HG03457 (cell line): ENCODE results near the gene ZNF662.

Experiments used
- ATAC-seq: cut with Tn5 transposase; IDR thresholded peaks from one replicate; pipeline ENCODE4 v1.9.1; 2021; ENCODE audit warnings: moderate number of reproducible peaks; ENCODE audit not compliant: unreplicated experiment

ZNF662 gene

DNA sequence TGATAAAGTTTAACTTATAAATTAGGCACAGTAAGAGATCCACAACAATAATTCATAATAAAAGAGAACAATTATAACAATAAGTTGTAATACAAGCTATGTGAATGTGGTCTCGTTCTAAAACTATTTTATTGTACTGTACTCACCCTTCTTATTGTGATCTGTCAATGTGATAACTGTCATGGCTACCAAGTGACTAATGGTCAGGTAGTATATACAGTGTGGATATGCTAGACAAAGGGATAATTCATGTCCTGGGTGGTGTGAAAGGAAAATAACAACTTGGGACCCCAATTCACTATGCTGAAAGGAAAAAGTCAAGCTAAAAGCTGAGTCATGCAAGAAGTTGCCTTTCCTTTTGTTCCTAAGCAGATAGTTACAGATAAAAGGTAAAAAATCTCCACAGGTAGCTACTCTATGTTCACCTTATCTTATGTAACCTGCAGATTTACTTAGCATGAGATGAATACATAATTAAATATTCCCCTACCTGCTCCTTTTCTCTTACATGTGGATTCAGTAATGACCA, 19.6 kb upstream of the ZNF662 start:
- no peak for ATAC-seq

DNA sequence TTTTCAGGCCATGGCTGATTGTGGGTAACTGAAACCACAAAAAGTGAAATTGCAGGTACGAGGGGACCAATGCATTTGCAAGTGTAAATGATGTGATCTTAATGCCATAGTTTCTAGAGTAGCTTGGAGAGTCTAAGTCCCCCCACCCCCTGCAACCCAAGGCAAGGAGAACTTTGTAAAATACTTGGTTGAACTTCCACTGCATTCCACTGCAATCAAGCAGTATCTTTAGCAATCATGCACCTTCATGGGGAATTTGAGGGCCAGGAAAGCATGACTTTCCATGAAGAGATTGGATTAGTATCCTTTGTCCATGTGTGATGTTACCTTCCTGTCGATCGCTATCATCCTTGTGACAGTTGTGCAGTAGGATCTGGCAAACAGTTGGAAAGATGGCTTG, 18.9 kb upstream of the ZNF662 start:
- no peak for ATAC-seq

DNA sequence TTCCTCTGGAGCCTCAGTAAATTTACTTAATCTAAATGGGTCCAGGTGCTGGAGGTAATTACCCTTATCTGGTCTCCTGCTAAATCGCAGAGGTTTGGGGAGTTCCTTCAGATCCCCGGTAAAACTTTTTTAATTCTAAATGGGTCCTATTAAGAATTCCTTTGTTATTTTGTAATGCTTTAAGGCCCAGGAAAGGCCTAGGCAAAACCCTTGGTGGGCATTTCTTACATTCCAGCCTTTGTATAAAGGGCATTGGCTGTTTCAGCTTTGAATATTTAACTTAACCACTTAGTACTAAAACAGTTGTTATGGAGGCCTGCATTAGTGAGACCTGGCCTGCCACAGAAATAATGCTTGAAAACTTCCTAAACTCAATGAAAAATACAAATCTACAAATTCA, 14.9 kb upstream of the ZNF662 start:
- no peak for ATAC-seq

DNA sequence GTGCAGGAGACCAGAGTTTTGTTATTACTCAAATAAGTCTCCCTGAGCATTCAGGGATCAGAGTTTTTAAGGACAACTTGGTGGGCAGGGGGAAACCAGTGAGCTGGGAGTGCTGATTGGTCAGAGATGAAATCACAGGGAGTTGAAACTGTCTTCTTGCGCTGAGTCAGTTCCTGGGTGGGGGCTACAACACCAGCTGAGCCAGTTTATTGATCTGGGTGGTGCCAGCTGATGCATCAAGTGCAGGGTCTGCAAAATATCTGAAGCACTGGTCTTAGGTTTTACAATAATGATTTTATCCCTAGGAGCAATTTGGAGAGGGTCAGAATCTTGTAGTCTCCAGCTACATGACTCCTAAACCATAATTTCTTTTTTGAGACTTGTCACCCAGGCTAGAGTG, 13.8 kb upstream of the ZNF662 start:
- no peak for ATAC-seq

DNA sequence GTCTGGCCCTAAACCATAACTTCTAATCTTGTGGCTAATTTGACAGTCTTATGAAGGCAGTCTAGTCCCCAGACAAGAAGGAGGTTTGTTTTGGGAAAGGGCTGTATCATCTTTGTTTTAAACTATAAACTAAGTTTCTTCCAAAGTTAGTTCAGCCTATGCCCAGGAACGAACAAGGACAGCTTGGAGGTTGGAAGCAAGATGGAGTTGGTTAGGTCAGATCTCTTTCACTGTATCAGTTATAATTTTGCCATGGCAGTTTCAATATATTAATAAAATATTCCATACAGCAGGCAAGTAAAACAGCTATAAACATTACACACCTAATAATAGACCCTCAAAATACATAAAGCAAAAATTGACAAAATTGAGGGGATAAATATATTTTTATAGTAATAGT, 13.1 kb upstream of the ZNF662 start:
- no peak for ATAC-seq

DNA sequence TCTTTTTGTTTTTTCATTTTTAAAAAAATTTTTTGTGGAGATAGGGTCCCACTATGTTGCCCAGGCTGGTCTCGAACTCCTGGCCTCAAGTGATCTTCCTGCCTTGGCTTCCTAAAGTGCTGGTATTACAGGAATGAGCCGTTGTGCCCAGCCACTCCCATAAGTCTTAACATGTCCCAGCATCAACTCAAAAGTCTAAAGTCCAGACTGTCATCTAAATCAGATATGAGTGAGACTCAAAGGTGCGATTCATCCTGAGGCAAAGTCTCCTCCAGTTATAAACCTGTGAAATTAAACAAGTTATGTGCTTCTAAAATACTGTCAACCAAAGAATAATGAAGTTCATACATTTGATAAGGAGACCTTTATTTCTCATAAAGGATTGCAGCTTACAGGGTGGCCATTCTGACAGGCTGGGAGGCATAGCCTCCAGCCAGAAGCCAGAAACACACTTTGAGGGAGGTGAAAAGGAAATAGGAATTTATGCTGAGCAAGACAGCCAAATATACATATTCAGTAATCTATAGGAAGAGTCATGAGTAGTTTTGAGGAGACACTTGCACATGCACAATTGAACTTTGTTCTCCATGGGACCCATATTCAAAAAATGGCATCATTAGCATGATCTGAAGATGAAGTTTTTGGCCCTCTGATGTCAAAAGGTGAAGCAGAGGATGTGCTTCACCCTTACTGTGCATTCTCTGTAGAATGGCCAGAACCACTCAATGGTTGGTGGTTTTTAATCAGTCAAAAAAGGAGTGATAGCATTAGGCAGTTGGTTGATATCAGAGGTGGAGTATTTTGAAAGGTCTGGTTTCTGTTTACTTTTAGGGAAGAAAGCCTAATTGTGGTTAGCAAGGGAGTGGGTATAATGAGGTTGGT, 11.0 kb upstream of the ZNF662 start:
- no peak for ATAC-seq

DNA sequence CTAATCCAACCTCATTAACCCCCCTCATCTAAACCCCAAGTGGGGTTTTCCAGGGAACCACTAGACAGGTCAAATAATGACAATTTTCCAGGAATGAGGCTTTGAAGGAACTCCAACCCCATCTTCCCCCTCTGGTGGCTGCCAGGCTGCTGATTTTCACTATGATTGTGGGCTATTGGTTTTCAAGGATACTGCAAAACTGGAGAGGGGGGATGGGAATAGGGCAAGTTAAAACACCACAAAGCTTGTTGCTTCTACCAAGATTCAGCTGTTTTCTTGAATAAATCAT, 10.4 kb upstream of the ZNF662 start:
- no peak for ATAC-seq

DNA sequence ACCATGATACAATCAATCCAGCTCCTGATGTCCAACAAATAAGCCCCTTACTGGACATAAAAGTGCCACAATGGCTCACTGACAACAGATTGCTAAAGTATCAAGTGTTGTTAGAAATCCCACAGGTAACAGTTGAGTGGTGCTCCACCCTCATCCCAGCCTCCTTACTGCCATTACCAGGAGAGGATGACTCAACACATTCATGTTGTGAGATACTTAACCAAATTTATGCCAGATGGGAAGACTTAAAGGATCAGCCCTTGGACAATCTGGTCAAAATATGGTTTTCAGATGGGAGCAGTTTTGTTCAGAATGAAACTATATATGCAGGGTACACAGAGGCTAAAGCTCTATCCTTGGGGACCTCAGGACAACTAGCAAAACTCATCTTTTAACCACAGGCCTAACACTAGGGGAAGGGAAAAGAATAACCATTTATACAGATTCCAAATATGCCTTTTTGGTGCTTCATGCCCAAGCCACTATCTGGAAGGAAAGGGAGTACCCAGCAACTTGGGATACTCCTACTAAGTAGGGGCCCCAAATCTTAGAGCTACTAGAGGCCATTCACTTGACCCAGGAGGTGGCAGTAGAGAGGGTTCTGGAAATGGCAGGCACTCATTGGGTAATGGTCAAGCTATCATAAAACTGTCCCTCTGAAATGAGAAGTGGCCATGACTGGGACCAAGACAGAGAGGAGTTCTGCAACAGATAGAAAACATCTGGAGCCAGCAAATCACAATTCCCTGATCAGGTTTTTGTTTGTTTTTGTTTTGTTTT, 6.9 kb upstream of the ZNF662 start:
- no peak for ATAC-seq

DNA sequence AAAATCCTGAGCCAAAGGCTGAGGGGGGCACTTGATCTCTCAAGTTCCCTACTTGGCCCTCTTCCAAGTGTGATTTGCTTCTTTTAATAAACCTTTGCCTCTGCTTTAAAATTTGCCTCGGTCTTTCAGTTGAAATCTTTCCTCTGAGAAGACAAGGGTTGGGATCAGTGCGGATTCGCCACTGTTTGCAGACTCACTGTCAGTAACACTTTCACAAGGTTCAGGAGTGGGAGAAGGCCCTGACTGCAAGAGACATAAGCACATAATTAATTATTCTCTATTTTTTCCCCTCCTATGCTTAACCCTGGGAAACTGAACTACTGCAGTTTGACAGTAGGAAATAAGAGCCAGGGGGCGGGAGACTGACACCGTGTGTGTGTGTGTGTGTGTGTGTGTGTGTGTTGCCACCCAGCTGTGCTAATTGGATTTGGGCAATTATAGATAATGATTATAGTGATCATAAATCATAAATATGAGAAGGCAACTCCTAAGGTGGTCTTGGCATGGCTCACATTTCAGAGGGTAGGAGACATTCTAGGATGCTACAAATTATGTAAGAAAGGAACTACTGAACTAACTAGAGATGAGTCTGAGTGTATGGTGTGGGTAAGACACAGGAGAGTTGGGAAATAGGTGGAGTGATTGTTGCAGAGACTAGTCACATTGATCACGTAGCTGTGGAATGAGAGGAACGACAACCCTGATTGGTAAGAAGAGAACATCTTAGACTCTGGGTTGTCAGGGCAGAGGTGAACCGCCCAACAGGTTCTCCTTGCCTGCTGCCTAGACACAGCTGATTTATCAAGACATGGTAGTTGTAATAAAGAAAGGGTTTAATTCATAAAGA, 5.5 kb upstream of the ZNF662 start:
- ATAC-seq: no peak

DNA sequence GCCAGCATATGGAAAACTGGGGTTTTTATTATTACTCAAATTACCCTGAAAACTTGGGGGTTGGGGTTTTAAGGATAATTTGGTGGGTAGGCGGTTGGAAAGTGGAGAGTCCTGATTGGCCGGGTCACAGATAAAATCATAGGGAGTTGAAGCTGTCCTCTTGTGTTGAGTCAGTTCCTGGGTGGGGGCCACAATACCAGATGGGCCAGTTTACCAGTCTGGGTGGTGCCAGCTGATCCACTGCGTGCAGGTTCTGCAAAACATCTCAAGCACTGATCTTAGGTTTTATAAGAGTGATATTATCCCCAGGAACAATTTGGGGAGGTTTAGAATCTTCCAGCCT, 4.9 kb upstream of the ZNF662 start:
- no peak for ATAC-seq

DNA sequence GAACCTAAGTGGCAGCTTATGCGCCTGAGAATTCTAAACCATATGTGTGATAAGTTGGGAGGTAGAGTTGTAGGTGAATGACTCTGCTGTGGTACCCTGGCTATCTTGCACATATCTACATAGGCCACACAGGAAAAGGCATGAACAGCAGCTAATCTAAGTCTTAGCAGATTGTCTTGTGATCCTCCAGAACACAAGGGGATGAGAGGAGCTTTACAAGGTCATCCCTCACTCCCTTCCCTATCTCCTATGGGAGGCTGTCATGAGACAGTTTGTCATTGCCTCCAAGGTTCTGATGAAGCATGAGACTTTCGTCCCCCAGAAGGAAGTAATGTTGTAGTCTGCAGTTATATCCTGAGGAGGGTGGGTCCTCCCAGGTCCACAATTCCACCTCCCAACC, 3.7 kb upstream of the ZNF662 start:
- ATAC-seq: no peak

DNA sequence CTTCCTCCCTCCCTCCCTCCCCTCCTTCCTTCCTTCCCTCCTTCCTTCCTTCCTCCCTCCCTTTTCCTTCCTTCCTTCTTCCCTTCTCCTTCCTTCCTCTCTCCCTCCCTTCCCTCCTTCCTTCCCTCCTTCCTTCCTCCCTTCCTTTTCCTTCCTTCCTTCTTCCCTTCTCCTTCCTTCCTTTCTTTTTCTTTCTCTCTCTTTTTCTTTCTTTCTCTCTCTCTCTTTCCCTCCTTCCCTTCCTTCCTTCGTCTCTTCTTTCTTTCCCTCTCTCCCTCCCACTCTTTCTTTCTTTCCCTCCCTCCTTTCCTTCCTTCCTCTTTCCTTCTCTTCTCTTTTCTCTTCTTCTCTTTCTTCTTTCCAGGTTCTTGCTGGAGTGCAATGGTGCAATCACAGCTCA, 1.9 kb upstream of the ZNF662 start:
- ATAC-seq: no peak

DNA sequence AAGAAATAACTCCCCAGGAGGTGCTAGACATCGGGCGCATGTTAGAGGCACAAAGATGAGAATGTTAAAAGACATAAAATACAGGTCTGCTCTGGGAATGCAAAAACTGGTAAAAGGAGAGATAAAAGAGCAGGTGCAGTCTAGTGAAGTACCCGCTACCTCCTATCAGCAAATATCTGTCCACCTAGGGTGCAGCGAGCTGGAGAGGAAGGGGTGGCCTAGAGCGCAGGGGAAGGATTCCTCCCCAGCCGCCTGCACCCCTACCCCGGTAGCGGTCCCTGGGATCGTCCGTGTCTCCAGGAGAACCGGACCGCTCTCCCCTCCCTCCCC, 237 bp upstream of the ZNF662 start:
- no peak for ATAC-seq

DNA sequence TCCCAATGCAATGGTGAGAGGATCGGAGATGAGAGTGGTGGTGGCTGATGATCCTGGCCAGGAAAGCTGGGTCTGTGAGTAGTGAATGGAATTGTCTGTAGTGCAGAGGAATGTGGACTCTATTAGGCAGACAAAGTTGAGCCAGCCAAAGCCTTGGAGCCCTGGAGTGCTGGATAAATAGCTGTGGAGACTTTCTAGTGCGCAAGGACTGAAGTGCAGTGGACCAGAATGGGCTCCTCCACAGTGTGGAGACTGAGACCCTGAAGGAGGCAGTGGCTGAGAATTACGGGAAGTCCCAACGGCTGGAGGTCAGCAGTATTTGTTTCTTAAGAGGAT, 874 bp downstream of the ZNF662 start:
- ATAC-seq: no peak

DNA sequence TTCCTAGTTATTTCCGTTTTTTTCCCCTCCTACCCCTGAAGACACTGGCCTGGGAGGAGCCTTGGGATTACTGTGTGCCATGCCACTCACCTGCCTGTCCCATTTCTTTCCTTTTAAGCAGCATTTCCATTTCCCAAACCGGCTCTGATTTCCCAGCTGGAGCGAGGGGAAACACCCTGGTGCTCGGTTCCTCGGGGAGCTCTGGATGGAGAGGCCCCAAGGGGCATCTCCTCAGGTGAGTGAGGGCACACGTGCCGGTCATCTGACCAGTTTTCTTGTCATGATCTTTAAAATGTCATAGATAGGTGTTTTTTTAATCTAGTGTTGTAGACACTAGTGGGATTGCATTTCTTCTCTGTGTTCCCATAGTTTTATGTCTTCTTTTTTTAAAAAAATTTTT, 2.7 kb downstream of the ZNF662 start:
- ATAC-seq: no peak

DNA sequence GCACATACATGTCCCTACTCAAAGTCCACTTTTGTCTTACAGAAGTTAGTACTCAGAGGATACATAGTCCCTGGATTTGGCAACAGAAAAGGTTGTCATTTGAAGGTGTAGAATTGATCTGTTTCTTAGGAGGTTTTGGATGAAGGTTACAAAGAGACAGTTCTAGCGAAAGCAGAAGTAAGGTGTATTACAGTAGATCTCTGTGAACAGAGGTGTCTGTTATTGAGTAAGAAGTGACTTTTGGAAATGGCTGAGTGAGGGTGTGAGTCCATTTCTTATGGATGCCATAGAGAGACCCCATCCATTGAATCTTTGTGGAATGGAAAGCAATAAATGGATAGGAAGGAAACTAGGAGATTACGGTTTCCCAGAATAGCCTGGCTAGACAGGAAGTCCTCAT, 5.6 kb downstream of the ZNF662 start:
- ATAC-seq: no peak

DNA sequence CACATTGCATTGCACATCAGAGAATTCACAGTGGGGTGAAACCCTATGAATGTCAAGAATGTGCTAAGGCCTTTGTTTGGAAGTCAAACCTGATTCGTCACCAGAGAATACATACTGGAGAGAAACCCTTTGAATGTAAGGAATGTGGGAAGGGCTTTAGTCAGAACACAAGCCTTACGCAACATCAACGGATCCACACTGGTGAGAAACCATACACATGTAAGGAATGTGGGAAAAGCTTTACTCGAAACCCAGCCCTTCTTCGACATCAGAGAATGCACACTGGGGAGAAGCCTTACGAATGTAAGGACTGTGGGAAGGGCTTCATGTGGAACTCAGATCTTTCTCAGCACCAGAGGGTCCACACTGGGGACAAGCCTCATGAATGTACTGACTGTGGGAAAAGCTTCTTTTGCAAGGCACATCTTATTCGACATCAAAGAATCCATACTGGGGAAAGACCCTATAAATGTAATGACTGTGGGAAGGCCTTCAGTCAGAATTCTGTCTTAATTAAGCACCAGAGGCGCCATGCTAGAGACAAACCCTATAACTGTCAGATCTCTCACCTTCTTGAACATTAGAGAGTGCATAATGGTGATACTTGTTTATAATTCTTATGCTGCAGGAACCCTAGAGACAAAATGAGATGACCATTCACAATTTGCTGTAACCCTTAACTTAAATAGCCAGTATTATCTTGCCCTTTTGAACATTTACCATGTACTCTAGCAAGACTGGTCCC, 9.0 kb downstream of the ZNF662 start:
- no peak for ATAC-seq

DNA sequence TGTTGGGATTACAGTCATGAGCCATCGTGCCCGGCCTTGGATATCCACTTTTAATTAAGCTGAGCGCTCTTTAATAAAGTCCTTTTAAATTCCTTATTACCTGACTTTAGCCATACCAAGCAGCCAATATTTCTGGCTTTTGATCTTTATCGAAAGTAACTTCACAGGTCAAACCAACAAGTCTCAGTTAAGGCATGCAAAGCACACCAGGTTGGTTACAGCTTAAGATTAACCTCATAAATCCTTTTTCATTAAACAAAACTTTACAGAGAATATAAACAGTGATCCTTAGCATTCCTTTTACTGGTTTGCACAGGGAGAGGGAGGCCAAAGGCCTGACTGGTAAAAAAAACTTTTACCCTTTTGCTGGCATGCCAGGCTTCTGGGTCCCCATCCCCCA, 17.7 kb downstream of the ZNF662 start:
- ATAC-seq: no peak

DNA sequence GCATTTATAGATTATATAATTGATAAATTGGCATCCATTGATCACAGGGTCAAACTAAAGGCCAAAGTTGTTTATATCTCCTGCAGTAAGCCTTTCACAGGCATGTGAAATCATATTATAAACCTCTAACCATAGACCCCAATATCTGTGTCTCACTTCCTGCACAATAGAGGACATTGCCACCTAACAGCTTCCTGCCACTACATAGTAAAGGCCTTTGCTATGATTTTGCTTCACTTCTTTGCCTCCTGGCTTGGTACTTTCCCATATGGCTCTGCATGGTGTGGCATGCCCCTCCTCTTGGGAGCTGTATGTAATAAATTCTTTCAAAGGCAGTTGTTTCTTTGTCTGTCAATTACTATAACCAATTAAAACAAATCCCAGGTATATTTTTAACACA, 20.4 kb downstream of the ZNF662 start:
- ATAC-seq: no peak

DNA sequence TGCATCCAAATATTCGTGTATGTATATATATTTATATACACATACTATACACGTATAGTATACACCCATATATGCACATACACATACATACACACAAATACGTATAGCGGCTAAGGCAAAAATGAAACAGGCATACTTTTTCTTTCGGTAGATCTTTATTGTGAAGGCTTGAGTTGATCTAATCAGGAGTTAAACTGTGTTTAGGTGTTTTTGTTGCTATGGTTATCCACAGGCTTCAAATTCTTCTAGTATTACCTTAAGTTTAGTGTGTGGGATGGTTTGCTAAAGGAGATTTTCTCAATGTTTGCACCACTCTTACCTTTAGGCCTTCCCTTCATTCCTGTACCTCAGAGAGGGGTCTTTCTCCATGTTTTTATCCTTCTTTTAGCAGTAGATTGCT, 28.2 kb downstream of the ZNF662 start:
- no peak for ATAC-seq

DNA sequence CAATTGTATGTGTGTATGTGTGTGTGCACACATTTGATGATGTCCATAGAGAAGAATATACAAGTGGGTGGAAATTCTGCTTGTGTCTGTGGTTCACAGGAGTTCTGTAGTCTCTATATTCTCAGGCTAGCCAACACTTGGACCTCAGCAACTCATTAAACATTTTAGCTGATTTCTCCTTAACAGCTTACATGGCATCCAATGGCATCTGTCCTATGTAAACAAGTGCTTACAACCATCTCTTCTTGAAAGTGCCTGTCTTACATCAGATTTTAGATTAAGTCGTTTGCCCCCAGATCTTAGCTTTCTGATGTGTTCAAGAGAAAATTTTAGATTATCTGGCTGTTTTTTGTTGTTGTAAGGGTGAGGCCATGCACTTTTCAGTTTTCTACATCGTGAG, 29.0 kb downstream of the ZNF662 start:
- no peak for ATAC-seq
